Amniotic stem cell (primary cell): ENCODE measurements around the gene ASPG.

Experiments
- DNase-seq: peaks from one replicate; lab custom pipeline; 2025; lab: John Stamatoyannopoulos, UW

Gene ASPG

DNA sequence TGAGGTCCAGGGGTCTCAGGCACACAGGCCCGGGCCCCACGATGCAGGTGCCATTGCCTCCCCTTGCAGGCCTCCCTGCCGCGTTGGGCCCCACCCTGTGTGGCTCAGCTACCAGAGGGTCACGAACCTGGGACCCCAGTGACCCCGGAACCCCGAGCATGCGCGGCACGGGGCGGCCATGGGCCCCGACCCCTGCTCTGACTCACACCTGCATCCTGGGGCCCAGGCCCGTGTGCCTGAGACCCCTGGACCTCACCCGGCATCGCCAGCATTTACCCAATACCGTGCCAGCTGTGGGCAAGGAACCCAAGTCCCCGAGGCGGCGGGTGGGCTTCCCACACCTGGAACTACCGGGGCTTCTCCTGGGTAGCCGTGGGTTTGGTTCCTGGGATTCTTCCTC is 78.0 kb downstream of the ASPG start:
- DNase-seq, result no peak

DNA sequence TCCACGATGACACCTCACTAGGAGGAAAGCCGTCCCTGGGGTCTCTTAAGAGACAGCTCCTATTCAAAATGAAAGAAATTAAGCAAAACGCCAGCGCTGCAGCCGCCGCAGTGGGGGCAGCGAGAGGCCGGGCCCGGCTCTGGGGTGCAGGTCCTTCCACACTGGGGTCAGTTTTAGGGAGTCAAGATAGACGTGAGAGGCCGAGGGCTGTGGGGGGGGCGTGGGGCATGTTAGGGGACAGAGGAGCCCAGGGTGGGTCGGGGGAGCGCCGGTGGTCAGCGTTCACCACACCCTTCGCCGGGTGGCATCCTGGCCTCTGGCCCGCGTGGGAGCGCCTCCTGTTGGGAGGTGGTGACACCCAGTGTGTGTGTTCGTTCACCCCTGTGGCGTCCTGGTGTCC is 78.5 kb downstream of the ASPG start:
- DNase-seq, result no peak

DNA sequence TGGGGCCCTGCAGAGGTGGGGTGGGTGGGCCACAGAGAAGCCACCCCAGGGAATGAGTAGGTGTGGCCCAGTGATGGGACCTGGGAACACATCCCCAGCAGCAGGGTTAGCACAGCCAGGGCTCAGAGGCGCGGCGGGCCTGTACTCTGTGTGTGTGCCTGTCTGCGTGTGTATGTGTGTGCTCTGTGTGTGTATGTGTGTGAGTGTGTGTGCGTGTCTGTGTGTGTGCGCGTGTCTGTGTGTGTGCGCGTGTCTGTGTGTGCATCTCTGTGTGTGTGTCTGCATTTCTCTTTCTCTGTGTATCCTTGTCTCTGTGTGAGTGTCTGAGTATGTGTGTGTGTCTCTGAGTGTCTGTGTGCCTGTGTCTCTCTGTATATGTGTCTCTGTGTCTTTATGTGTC is 79.0 kb downstream of the ASPG start:
- DNase-seq, result no peak
